Measurements from ENCODE around the gene KATNBL1.

- no peak for TF ChIP-seq RFX5 (IDR thresholded peaks at IDR 0.05; ENCODE audit: low read length)
- no peak for TF ChIP-seq CTCF (IDR thresholded peaks at IDR 0.05)
- no peak for TF ChIP-seq RCOR1 (IDR thresholded peaks at IDR 0.05; ENCODE audit: low read length)
- no peak for TF ChIP-seq SIN3A (IDR thresholded peaks at IDR 0.05; ENCODE audit: borderline replicate concordance, low read depth, low read length)
- no peak for TF ChIP-seq YY1 (IDR thresholded peaks at IDR 0.05; ENCODE audit: low read depth)
- no peak for TF ChIP-seq ZBTB33 (IDR thresholded peaks at IDR 0.05; ENCODE audit: borderline replicate concordance, low read depth)
- TF ChIP-seq CHD2 (IDR thresholded peaks at IDR 0.05; ENCODE audit: low read length, partially characterized antibody), result no peak
- no peak for TF ChIP-seq EP300 (IDR thresholded peaks at IDR 0.05; ENCODE audit: borderline replicate concordance in 1 of 2, low read depth in 1 of 2, low read length in 1 of 2)
- no peak for TF ChIP-seq TCF12 (IDR thresholded peaks at IDR 0.05)
- TF ChIP-seq USF1 (IDR thresholded peaks at IDR 0.05; ENCODE audit: borderline replicate concordance, low read depth), result no peak
- no peak for TF ChIP-seq POLR2AphosphoS5 (IDR thresholded peaks at IDR 0.05; ENCODE audit: low read depth, low read length)
- no peak for TF ChIP-seq TAF1 (IDR thresholded peaks at IDR 0.05; ENCODE audit: borderline replicate concordance, low read depth, low read length)
Observed at GRCh38 chr15:34259566-34259965, 49.7 kb upstream of the KATNBL1 start.
